Stimulated activated CD4-positive, alpha-beta T cell treated with anti-CD3 and anti-CD28 coated beads, Interleukin-12 subunit alpha, Interleukin-12 subunit beta, amount 100 ng/mL, for 24 hours (primary cell): ENCODE data around the gene ATP2B2.

ENCODE experiments used
- DNase-seq, 2 experiments: peaks; one replicate each; pipeline ENCODE4 v3.0.0-alpha.2; 2020; ENCODE audit warnings: low read depth in 2 of 2

ATP2B2 gene

GRCh38 chr3:10279384-10280176, 225.8 kb downstream of the ATP2B2 start:
- no peak for DNase-seq

- DNase-seq = no peak
These were observed 226.9 kb downstream of the ATP2B2 start for GRCh38 chr3:10278501-10278900.

GRCh38 chr3:10277115-10277625, 228.2 kb downstream of the ATP2B2 start:
- DNase-seq = no peak

- no peak for DNase-seq
These were observed 230.8 kb downstream of the ATP2B2 start for GRCh38 chr3:10274601-10275000.
